ENCODE measurements around the gene OR2A1.
"Not testable (repeated sequence)": the region's sequence is repeated elsewhere in the genome, so short reads cannot be mapped to it uniquely, and the experiment has no call there.

The OR2A1 gene

GRCh38 chr7:144311872-144312469 is at the start of gene OR2A1:
Gene OR2A1, plus strand, starts transcription at chr7:144312419. Its CDS starts 5,706 bp downstream, at chr7:144318125.
- DNase-seq (ENCODE audit: low read depth), result not testable (repeated sequence)

DNA sequence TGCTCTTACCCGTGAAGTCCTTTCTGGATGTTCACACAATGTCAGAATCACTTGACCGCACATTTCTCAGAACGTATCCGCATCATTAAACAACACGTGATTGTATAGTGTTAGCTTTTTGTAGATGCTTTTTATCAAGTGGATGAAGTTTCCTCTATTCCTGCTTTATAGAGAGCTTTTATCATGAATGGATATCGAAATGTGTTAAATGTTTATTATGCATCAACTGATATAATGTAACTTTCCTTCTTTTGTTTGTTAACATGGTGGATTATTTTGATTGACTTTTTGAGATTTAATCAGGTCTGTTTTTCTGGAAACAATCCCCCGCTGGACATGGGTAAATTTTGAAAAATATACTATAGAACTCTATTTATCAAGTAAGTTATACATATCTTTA is 47.5 kb upstream of the OR2A1 start, which contains the start of gene OR2A7:
Gene OR2A7, minus strand, starts transcription at position 101 of the 400 bp plus-strand sequence. CDS start 5,164 bp downstream, outside the sequence.
- not testable (repeated sequence) for DNase-seq (ENCODE audit: low read depth)

GRCh38 chr7:144269188-144269587 is 43.0 kb upstream of the OR2A1 start, which contains the start of gene CTAGE8:
Gene CTAGE8, minus strand, starts transcription at chr7:144269288. Its CDS starts 38 bp downstream, at chr7:144269250.
- DNase-seq (ENCODE audit: low read depth), result not testable (repeated sequence)

- DNase-seq (ENCODE audit: low read depth), result not testable (repeated sequence)
These were observed 36.9 kb upstream of the OR2A1 start for GRCh38 chr7:144275281-144275680.

DNA sequence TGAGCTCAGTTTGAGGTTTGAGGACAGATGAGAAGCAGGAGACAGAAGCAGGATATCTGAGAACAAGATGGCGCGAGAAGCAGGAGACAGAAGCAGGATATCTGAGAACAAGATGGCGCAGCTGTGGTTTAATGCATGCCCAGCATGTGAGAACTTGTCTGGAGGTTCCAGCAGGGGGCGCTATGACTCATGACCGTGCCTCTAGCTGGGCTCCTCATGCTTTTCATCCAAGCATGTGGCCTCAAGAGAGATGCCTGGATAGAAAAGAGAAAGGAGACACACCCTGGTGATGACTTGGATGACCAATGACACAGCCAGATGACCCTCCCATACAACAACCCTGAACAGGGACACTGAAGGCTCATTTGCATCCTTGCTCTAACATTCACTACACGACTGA is 32.2 kb upstream of the OR2A1 start:
- DNase-seq (ENCODE audit: low read depth), result not testable (repeated sequence)

DNA sequence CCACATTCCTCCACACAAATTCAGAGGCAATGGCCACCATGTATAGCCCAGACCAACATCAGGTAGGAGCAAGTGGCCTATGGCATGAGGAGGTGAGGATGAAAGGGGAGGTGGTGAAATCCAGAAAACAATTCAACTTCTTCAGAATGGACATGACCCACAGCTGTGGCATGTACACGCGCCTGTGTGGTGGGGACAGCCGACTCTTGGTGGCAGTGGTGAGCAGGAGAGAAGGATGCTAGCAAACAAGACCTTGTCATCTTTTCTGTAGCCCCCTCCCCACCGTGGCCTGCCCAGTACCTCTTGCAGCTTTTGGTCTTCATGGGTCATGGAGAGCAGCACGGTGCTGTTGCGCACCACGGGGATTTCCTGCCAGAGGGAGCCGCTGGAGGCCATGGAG is 30.2 kb upstream of the OR2A1 start:
- DNase-seq (ENCODE audit: low read depth), result not testable (repeated sequence)

DNA sequence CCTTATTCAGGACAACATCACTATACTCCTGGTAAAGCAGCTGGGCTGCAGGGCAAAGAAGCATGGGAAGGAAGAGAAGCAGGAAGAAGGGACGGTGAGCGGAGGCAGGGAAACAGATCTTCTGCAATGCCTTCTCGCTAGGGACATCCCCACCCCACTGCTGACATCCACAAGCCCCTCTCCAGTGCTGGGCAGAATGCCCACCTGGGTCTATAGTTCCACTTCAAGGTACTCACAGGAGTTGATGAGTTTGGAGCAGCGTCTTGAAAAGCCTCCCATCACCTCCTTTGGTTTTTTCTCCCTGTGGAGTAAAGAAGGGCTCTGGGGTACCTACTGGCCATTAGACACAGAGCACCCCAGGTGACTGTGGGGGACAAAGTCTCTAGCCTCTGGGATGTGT is 29.7 kb upstream of the OR2A1 start:
- DNase-seq (ENCODE audit: low read depth), result not testable (repeated sequence)

DNA sequence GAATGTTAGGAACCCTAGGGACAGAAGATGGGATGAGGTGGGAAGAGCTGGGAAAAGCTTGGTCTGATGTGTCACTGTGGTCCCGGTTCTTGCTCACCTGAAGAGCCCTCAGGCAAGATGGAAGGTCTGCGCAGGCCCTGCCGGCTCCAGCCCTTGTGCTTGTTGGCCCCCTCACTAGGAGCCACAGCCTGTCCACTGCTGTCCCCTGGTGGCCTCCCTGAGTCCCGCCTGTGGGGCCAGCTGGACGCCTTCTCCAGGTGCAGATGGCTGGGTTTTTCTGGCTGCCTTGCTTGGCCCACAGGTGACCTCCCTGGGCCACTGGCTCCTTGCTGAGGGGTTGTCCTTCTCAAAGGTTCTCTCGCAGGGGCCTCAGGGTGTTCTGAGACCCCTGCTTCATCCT is 28.5 kb upstream of the OR2A1 start:
- not testable (repeated sequence) for DNase-seq (ENCODE audit: low read depth)

GRCh38 chr7:144287171-144287784 is 24.9 kb upstream of the OR2A1 start:
- DNase-seq (ENCODE audit: low read depth), result not testable (repeated sequence)

- not testable (repeated sequence) for DNase-seq (ENCODE audit: low read depth)
These were observed 20.6 kb upstream of the OR2A1 start for GRCh38 chr7:144291607-144292006.

- not testable (repeated sequence) for DNase-seq (ENCODE audit: low read depth)
These were observed 19.6 kb upstream of the OR2A1 start for GRCh38 chr7:144292384-144293161.

- not testable (repeated sequence) for DNase-seq (ENCODE audit: low read depth)
These were observed 18.3 kb upstream of the OR2A1 start for GRCh38 chr7:144293794-144294499.

- DNase-seq (ENCODE audit: low read depth), result not testable (repeated sequence)
These were observed 9.5 kb upstream of the OR2A1 start for GRCh38 chr7:144302578-144303303.

DNA sequence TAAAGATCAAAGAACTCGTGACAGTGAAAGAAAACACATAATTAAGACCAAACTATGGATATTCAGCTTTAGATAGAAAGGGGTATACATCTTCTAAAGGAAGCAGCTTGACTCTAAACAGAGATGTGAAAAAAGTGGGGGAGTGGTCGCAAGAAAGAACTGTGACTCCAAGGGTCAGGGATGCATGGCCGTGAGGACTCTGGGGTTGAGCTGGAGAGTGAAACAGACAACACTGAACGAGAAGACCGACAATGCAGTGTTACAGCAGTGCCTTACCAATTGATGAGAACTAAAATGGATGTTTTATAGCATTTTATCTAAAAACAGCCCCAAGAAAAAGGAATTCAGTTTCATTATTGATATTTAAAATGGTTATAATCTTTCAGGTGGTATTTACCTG is 8.6 kb upstream of the OR2A1 start:
- not testable (repeated sequence) for DNase-seq (ENCODE audit: low read depth)

DNA sequence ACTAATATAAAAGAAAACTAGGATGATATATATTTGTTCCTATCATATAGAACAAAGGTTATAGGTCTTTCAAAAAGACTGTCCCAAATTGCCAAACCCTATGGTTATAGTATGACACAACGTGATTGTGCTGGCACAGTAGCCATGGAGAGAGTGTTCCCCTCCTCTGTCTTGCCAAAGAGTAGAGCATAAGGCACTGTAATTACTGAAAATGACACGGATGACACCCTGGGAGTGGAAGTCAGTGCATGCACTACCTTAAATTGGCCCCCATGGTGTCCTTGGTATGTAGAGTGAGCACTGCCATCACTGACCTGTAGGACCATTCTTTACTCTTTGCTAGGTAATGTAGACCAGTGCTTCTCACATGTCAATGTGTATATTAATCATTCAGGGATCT is 7.1 kb upstream of the OR2A1 start:
- not testable (repeated sequence) for DNase-seq (ENCODE audit: low read depth)

DNA sequence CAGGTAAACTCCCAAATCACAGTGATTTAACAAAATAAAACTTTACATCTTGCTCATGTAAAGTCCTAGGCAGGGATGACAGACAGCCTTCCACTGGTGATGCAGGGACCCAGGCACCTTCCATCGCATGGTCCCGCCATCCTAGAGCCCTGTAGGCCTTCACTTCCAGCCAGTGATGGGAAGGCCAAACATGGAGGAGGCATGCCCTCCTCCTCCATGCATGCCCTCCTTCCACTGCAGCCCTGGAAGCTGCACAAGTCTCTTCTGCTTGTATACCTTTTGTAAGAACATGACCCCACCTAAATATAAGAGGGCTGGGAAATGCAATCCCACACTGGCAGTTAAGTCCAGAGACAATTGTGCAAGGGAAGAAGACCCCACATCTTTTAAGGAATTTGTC is 2.5 kb upstream of the OR2A1 start:
- DNase-seq (ENCODE audit: low read depth), result not testable (repeated sequence)

DNA sequence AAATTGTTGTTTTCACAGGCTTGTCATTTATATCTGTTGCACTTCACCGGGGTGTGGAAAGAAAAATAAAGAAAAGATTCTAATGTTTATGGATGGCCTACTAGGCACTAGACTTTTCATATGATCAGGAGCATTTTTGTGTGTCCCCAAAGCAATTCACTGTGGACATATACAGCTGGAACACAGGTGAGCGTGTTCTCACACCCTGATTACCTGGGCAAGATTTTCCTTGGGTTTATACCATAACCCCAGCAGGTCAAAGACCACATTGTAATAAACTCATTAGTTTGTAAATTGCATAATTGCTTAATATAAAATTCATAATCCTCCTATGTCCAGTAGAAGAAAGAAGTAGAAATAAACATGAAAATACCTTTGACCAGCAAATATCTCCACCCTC is 1.0 kb upstream of the OR2A1 start:
- not testable (repeated sequence) for DNase-seq (ENCODE audit: low read depth)

GRCh38 chr7:144317537-144317936 is 5.3 kb downstream of the OR2A1 start:
- DNase-seq (ENCODE audit: low read depth), result not testable (repeated sequence)

GRCh38 chr7:144319547-144319946 is 7.3 kb downstream of the OR2A1 start:
- DNase-seq (ENCODE audit: low read depth), result not testable (repeated sequence)

DNA sequence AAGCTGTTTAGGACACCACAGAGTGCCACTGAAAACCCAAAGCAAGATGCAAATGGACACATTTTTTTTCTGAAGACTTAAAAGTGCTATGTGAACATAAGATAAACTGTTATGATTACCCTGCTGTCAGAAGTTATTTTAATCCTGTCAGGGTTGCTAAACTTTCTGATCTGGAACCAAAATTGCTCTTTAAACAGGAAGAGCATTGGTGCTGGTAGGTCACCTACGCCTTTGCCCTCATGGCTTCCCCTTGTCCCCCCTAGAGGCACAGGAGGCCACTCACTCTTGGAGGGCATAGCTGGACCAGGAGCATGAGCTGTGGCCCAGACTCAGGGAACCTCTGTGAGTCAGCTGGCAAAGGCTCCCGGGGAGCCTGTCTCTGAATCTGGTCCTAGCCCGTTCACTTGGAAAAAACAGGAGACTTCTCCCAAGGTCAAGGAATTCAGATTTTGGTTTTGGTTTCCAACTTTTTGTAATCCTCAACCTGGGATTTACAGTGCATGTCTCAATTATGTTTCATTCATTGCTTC is 9.5 kb downstream of the OR2A1 start:
- not testable (repeated sequence) for DNase-seq (ENCODE audit: low read depth)

GRCh38 chr7:144323359-144323758 is 11.1 kb downstream of the OR2A1 start:
- DNase-seq (ENCODE audit: low read depth), result not testable (repeated sequence)

Measured in GM04503 (cell line).